ENCODE data around the gene HAO2.

GRCh38 chr1:119332622-119333021 is 36.0 kb upstream of the HAO2 start:
- TF ChIP-seq POLR2A (IDR thresholded peaks at IDR 0.05) (no peak), CTCF (IDR thresholded peaks at IDR 0.05) (no peak)

Data from adrenal gland (tissue), 5 donors.